GM10248 (cell line): Measurements from ENCODE around the gene LDLRAD4.

Experiments used
- CTCF ChIA-PET: fragments of 300-600 bp; sonication (Branson Sonifier 250); formaldehyde crosslinking; extraction: SDS; loops from one replicate; lab custom pipeline; 2021; ENCODE audit warnings: antibody characterized with exemption; lab: Yijun Ruan, JAX
- POLR2A ChIA-PET: fragments of 350-650 bp; sonication (Branson Sonifier 250); formaldehyde crosslinking; extraction: SDS; loops from one replicate; lab custom pipeline; 2020; ENCODE audit warnings: antibody characterized with exemption; lab: Yijun Ruan, JAX
- DNase-seq: peaks from one replicate; pipeline ENCODE4 v3.0.0; 2012; ENCODE audit errors: extremely low spot score
- CTCF ChIP-seq: IDR thresholded peaks from 2 replicates; pipeline ENCODE4 v1.5.1; 2012; ENCODE audit warnings: mild to moderate bottlenecking, low read depth; ENCODE audit errors: extremely low read depth, missing control alignments, control extremely low read depth

Gene LDLRAD4

DNA sequence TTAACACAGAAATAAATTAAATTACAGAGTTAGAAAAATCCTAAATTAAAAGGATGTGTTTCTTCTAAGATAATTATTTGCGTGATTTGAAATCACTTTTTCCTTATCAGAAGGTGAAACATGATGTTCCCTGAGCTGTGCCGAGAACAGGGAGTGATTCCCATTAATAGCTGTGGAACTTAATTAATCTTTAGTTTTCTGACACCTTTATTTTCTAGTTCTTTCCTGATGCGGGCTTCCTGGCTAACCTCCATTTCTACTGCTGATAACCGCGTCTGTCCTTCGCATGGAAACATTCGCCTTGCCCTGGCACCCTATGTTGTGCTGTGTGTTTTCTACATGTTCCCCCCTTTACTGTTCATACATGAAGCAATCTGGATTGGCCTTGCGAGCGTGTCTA lies 334.9 kb downstream of the LDLRAD4 start:
- CTCF ChIA-PET = interaction anchor here (1.1 kb wide), 1 partner anchor 76 kb away, joined by 5 read pairs; no protein-coding TSS in a partner anchor
- no peak for TF ChIP-seq CTCF
- POLR2A ChIA-PET = no interaction called here

DNA sequence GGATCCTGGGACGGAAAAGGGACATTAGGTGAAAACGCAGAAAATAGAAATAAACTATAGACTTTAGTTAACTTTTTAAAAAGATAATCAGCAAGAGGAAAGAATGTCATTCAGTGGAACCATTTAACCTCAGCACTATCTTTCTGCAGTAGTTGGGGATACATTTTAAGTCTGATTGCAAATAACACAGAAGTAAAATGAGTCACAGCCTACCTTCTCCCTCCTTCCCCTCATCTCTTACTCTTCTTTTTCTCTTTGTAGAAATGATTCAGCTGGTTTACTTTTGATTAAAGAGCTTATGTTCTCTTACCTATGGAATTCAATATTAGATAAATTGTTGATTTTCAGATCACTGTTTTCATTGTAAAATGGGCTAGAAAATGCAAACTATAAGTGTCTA lies 336.6 kb downstream of the LDLRAD4 start:
- POLR2A ChIA-PET = no interaction called here
- CTCF ChIA-PET = interaction anchor here (0.9 to 9.5 kb wide), 4 partner anchors 11 to 339 kb away, joined by 3 to 149 read pairs (median 14); no protein-coding TSS in a partner anchor

More for the DNA sequence above, 334.9 kb downstream of the LDLRAD4 start:
- no peak for DNase-seq

GRCh38 chr18:13555865-13556264 lies 337.3 kb downstream of the LDLRAD4 start:
- CTCF ChIA-PET = interaction anchor here (0.9 to 9.5 kb wide), 6 partner anchors 11 to 340 kb away, joined by 3 to 149 read pairs (median 14); no protein-coding TSS in a partner anchor
- no peak for DNase-seq
- POLR2A ChIA-PET = no interaction called here
- no peak for TF ChIP-seq CTCF

More for the DNA sequence above, 336.6 kb downstream of the LDLRAD4 start:
- no peak for DNase-seq
- TF ChIP-seq CTCF = no peak

DNA sequence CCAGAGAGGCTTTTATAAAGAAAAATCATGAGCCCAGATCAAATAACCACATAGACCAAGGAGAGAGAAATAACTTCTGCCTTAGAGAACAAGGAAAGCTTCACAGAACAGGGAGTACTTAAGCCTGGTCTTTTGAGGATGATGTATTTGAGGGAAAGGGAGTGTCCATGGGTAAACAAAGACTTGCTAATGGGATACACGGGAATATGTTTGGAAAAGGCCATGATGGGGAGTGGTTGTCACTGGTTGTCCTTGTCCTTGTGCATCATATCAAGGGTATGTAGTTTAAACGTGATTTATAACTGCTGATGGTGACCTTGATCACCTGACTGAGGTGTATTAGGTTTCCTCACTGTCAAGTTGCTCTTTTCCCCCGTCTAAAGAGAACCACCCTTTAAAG lies 337.9 kb downstream of the LDLRAD4 start:
- POLR2A ChIA-PET = no interaction called here
- CTCF ChIA-PET = interaction anchor here (1.2 to 9.5 kb wide), 8 partner anchors 8 to 530 kb away, joined by 3 to 149 read pairs (median 15); no protein-coding TSS in a partner anchor
- no peak for TF ChIP-seq CTCF

DNA sequence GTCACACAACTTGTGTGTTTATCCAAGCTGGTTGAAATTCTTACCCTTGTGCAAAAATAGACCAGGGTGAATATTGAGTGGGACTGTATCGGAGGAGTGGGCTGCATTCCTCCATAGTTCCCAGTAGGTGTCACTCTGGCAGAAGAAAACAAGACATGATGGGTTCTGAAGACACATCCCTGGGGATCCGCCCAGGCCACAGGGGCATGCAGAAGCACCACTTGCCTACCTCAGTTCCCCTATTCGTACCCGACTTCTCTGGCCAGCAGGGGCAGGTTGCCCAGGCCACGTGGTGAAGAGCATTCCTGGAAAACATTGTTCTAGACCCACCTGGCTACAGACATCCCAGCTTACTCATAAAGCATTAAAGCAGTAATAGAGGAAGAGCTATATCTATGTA lies 339.6 kb downstream of the LDLRAD4 start:
- peak; percentile 76 for DNase-seq
- POLR2A ChIA-PET = interaction anchor here (1.3 kb wide), 1 partner anchor 9 kb away, joined by 5 read pairs; no protein-coding TSS in a partner anchor
- peak; percentile 72 for TF ChIP-seq CTCF
- CTCF ChIA-PET = interaction anchor here (0.7 to 9.5 kb wide), 39 partner anchors 9 to 529 kb away, joined by 3 to 149 read pairs (median 4); partner anchors contain the start of genes FAM210A and RNMT

More for the DNA sequence above, 337.9 kb downstream of the LDLRAD4 start:
- DNase-seq = no peak

DNA sequence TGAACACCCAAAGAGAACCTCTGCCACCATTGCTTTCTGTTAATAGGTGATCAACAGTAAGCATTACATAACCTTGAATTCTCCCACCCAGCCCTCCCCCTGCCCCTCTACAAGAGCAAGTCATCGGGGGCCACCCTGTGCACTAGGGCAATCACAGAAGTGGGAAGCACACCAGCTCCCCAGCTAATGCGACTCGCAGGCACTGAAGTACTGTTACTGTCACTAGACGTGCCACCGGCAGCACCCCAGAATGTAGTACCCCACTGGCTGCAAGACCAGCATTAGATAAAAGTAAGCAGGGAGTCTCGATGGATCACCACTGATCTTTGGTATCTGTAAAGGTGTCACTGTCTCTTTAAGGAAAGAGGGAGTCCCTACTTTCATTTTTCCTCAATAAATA lies 340.2 kb downstream of the LDLRAD4 start:
- ChIA-PET POLR2A (interaction anchor here (1.3 to 5.3 kb wide), 2 partner anchors 9 to 54 kb away, joined by 5 to 51 read pairs; no protein-coding TSS in a partner anchor), CTCF (interaction anchor here (0.7 to 9.5 kb wide), 35 partner anchors 8 to 467 kb away, joined by 3 to 149 read pairs (median 4); partner anchors contain the start of genes FAM210A and RNMT)
- no peak for DNase-seq
- no peak for TF ChIP-seq CTCF
